ENCODE measurements around the gene KLHDC9.
A peak's percentile ranks its signal among the peaks of the same experiment; 100 is the strongest.

KLHDC9 gene

GRCh38 chr1:161130266-161130665 is 32.1 kb downstream of the KLHDC9 start:
- Histone ChIP-seq H3K27me3 (ENCODE audit: control insufficient read depth, insufficient read depth, low read length, poor library complexity, severe bottlenecking) (no peaks in the 10 kb centered on the region), H3K4me1 (ENCODE audit: control insufficient read depth, insufficient read depth, low read length) (peaks cover 11% of the 10 kb centered on the region), H3K4me3 (ENCODE audit: insufficient read depth, low read depth, low read length) (peak overlapping the region; percentile 4), H3K27ac (ENCODE audit: insufficient read depth, low read depth, low read length, poor library complexity, severe bottlenecking) (no peak overlapping the region), H3K36me3 (ENCODE audit: control insufficient read depth, insufficient read depth, low read length) (peaks cover 20% of the 10 kb centered on the region), H3K9me3 (ENCODE audit: control insufficient read depth, low read length) (no peaks in the 10 kb centered on the region)
- WGBS, 2 experiments, result 75% methylated on average over 1 of the region's 1 CpG; no CpG with 5 or more reads in 1 of the 2 experiments

- no peaks in the 10 kb centered on the region for H3K9me3 ChIP-seq (ENCODE audit: control insufficient read depth, low read length)
- H3K4me1 ChIP-seq (ENCODE audit: control insufficient read depth, insufficient read depth, low read length), result peaks cover 11% of the 10 kb centered on the region
- peak overlapping the region; percentile 88 for H3K27ac ChIP-seq (ENCODE audit: insufficient read depth, low read depth, low read length, poor library complexity, severe bottlenecking)
- WGBS, 2 experiments, result 1 to 2% methylated on average over 22 of the region's 22 CpGs
- peaks cover 11% of the 10 kb centered on the region for H3K36me3 ChIP-seq (ENCODE audit: control insufficient read depth, insufficient read depth, low read length)
- no peaks in the 10 kb centered on the region for H3K27me3 ChIP-seq (ENCODE audit: control insufficient read depth, insufficient read depth, low read length, poor library complexity, severe bottlenecking)
- peak overlapping the region; percentile 50 for H3K4me3 ChIP-seq (ENCODE audit: insufficient read depth, low read depth, low read length)
Observed at GRCh38 chr1:161131523-161132409, 33.6 kb downstream of the KLHDC9 start.

- H3K9me3 ChIP-seq (ENCODE audit: control insufficient read depth, low read length), result no peaks in the 10 kb centered on the region
- peaks cover 11% of the 10 kb centered on the region for H3K4me1 ChIP-seq (ENCODE audit: control insufficient read depth, insufficient read depth, low read length)
- no peaks in the 10 kb centered on the region for H3K27me3 ChIP-seq (ENCODE audit: control insufficient read depth, insufficient read depth, low read length, poor library complexity, severe bottlenecking)
- H3K4me3 ChIP-seq (ENCODE audit: insufficient read depth, low read depth, low read length), result peak within 1 kb of the TSS; percentile 50
- peaks cover 11% of the 10 kb centered on the region for H3K36me3 ChIP-seq (ENCODE audit: control insufficient read depth, insufficient read depth, low read length)
- H3K27ac ChIP-seq (ENCODE audit: insufficient read depth, low read depth, low read length, poor library complexity, severe bottlenecking), result peak within 1 kb of the TSS; percentile 88
- 0% methylated on average over 65 to 68 of the region's 68 CpGs for WGBS, 2 experiments
Observed at GRCh38 chr1:161132410-161133219, 34.5 kb downstream of the KLHDC9 start, which contains the start of gene DEDD. Gene DEDD, minus strand, starts transcription at chr1:161132667. Its CDS starts 8,205 bp downstream, at chr1:161124462.

GRCh38 chr1:161133220-161133740 is 35.1 kb downstream of the KLHDC9 start:
- Histone ChIP-seq H3K27ac (ENCODE audit: insufficient read depth, low read depth, low read length, poor library complexity, severe bottlenecking) (peak overlapping the region; percentile 88), H3K9me3 (ENCODE audit: control insufficient read depth, low read length) (no peaks in the 10 kb centered on the region), H3K4me3 (ENCODE audit: insufficient read depth, low read depth, low read length) (peak overlapping the region; percentile 50), H3K36me3 (ENCODE audit: control insufficient read depth, insufficient read depth, low read length) (peaks cover 9% of the 10 kb centered on the region), H3K4me1 (ENCODE audit: control insufficient read depth, insufficient read depth, low read length) (peaks cover 11% of the 10 kb centered on the region), H3K27me3 (ENCODE audit: control insufficient read depth, insufficient read depth, low read length, poor library complexity, severe bottlenecking) (no peaks in the 10 kb centered on the region)
- WGBS, 2 experiments, result 1 to 2% methylated on average over 11 of the region's 11 CpGs

GRCh38 chr1:161137881-161138280 is 39.7 kb downstream of the KLHDC9 start:
- peaks cover 4% of the 10 kb centered on the region for H3K4me1 ChIP-seq (ENCODE audit: control insufficient read depth, insufficient read depth, low read length)
- no peak overlapping the region for H3K27ac ChIP-seq (ENCODE audit: insufficient read depth, low read depth, low read length, poor library complexity, severe bottlenecking)
- WGBS, 2 experiments, result 91 to 95% methylated on average over 3 of the region's 3 CpGs
- H3K4me3 ChIP-seq (ENCODE audit: insufficient read depth, low read depth, low read length), result no peak overlapping the region
- no peaks in the 10 kb centered on the region for H3K36me3 ChIP-seq (ENCODE audit: control insufficient read depth, insufficient read depth, low read length)
- no peaks in the 10 kb centered on the region for H3K27me3 ChIP-seq (ENCODE audit: control insufficient read depth, insufficient read depth, low read length, poor library complexity, severe bottlenecking)
- H3K9me3 ChIP-seq (ENCODE audit: control insufficient read depth, low read length), result no peaks in the 10 kb centered on the region

- H3K9me3 ChIP-seq (ENCODE audit: control insufficient read depth, low read length), result no peaks in the 10 kb centered on the region
- no peak overlapping the region for H3K27ac ChIP-seq (ENCODE audit: insufficient read depth, low read depth, low read length, poor library complexity, severe bottlenecking)
- no peaks in the 10 kb centered on the region for H3K27me3 ChIP-seq (ENCODE audit: control insufficient read depth, insufficient read depth, low read length, poor library complexity, severe bottlenecking)
- no peak overlapping the region for H3K4me3 ChIP-seq (ENCODE audit: insufficient read depth, low read depth, low read length)
- WGBS, 2 experiments, result 92 to 100% methylated on average over 1 of the region's 1 CpG
- peaks cover 3% of the 10 kb centered on the region for H3K4me1 ChIP-seq (ENCODE audit: control insufficient read depth, insufficient read depth, low read length)
- H3K36me3 ChIP-seq (ENCODE audit: control insufficient read depth, insufficient read depth, low read length), result no peaks in the 10 kb centered on the region
Observed at GRCh38 chr1:161138431-161138830, 40.3 kb downstream of the KLHDC9 start.

- Histone ChIP-seq H3K4me1 (ENCODE audit: control insufficient read depth, insufficient read depth, low read length) (no peaks in the 10 kb centered on the region), H3K36me3 (ENCODE audit: control insufficient read depth, insufficient read depth, low read length) (no peaks in the 10 kb centered on the region), H3K27ac (ENCODE audit: insufficient read depth, low read depth, low read length, poor library complexity, severe bottlenecking) (no peak overlapping the region), H3K27me3 (ENCODE audit: control insufficient read depth, insufficient read depth, low read length, poor library complexity, severe bottlenecking) (no peaks in the 10 kb centered on the region), H3K9me3 (ENCODE audit: control insufficient read depth, low read length) (no peaks in the 10 kb centered on the region), H3K4me3 (ENCODE audit: insufficient read depth, low read depth, low read length) (no peak overlapping the region)
- WGBS, 2 experiments, result 40 to 89% methylated on average over 1 of the region's 1 CpG
Observed at GRCh38 chr1:161139766-161140165, 41.6 kb downstream of the KLHDC9 start.

GRCh38 chr1:161140755-161141400 is 42.7 kb downstream of the KLHDC9 start:
- H3K27me3 ChIP-seq (ENCODE audit: control insufficient read depth, insufficient read depth, low read length, poor library complexity, severe bottlenecking), result no peaks in the 10 kb centered on the region
- no peaks in the 10 kb centered on the region for H3K9me3 ChIP-seq (ENCODE audit: control insufficient read depth, low read length)
- no peak overlapping the region for H3K27ac ChIP-seq (ENCODE audit: insufficient read depth, low read depth, low read length, poor library complexity, severe bottlenecking)
- H3K4me1 ChIP-seq (ENCODE audit: control insufficient read depth, insufficient read depth, low read length), result no peaks in the 10 kb centered on the region
- no peak overlapping the region for H3K4me3 ChIP-seq (ENCODE audit: insufficient read depth, low read depth, low read length)
- WGBS, 2 experiments, result 96% methylated on average over 29 of the region's 29 CpGs
- H3K36me3 ChIP-seq (ENCODE audit: control insufficient read depth, insufficient read depth, low read length), result no peaks in the 10 kb centered on the region

- Histone ChIP-seq H3K27ac (ENCODE audit: insufficient read depth, low read depth, low read length, poor library complexity, severe bottlenecking) (no peak overlapping the region), H3K4me3 (ENCODE audit: insufficient read depth, low read depth, low read length) (no peak overlapping the region)
- WGBS, 2 experiments, result 84 to 95% methylated on average over 3 of the region's 3 CpGs
Observed at GRCh38 chr1:161145832-161146231, 47.7 kb downstream of the KLHDC9 start.

More at GRCh38 chr1:161145832-161146231, 47.7 kb downstream of the KLHDC9 start:
- Histone ChIP-seq H3K9me3 (ENCODE audit: control insufficient read depth, low read length) (no peaks in the 10 kb centered on the region), H3K27me3 (ENCODE audit: control insufficient read depth, insufficient read depth, low read length, poor library complexity, severe bottlenecking) (no peaks in the 10 kb centered on the region), H3K36me3 (ENCODE audit: control insufficient read depth, insufficient read depth, low read length) (no peaks in the 10 kb centered on the region), H3K4me1 (ENCODE audit: control insufficient read depth, insufficient read depth, low read length) (no peaks in the 10 kb centered on the region)
